Esophagus squamous epithelium (tissue), 5 donors: ENCODE results near the gene KIF5B. TPM values are rescaled to one million over a fixed set of nuclear protein-coding genes. Genes with fewer than 3 reads are reported as not detected.
"Not testable (repeated sequence)": the region's sequence is repeated elsewhere in the genome, so short reads cannot be mapped to it uniquely, and the experiment has no call there.

Experiments used
- DNase-seq: peaks from one replicate; lab custom pipeline; 2025; lab: John Stamatoyannopoulos, UW
- H3K27ac ChIP-seq, 4 donors: fragments of 200-600 bp; sonication (generic); one replicate each; pipeline ENCODE4 v1.5.1; 2016 to 2019; ENCODE audit warnings: mild to moderate bottlenecking in 1 of 4
- H3K27me3 ChIP-seq, 4 donors: fragments of 200-600 bp; sonication (generic); 1 replicate in 3 of 4; 2 replicates in 1 of 4; pipeline versions ENCODE4 v1.5.1 to v1.6.0; 2017 to 2021; ENCODE audit warnings: antibody characterized with exemption in 1 of 4
- H3K36me3 ChIP-seq, 3 donors: fragments of 200-600 bp; sonication (generic); one replicate each; pipeline ENCODE4 v1.5.1; 2016 to 2019
- H3K4me1 ChIP-seq, 3 donors: fragments of 200-600 bp; sonication (generic); one replicate each; pipeline ENCODE4 v1.5.1; 2017 to 2019
- H3K4me3 ChIP-seq, 4 donors: fragments of 200-600 bp; sonication (generic); 1 replicate in 3 of 4; 2 replicates in 1 of 4; pipeline ENCODE4 v1.5.1; 2016 to 2019; ENCODE audit warnings: mild to moderate bottlenecking in 2 of 4, moderate library complexity in 1 of 4
- H3K9me3 ChIP-seq, 3 donors: fragments of 200-600 bp; sonication (generic); one replicate each; pipeline ENCODE4 v1.5.1; 2016 to 2019
- POLR2A ChIP-seq, 4 donors: fragments of 450-650 bp; IDR thresholded peaks; one replicate each; pipeline ENCODE4 v1.6.1; 2017; ENCODE audit warnings: antibody characterized with exemption in 4 of 4, mild to moderate bottlenecking in 4 of 4, moderate library complexity in 3 of 4
- WGBS, 2 donors: methylation state at CpG; one replicate each; pipeline ENCODE4 v1.1.5; 2018; 5-methylcytosine and 5-hydroxymethylcytosine counted together
- intact Hi-C: fragments of 100-400 bp; cut with DNase I; formaldehyde crosslinking; loops from one replicate; pipeline ENCODE4 v1.15.0; 2022
- total RNA-seq, 4 donors: library from RNA; depleted of rRNA; stranded (reverse); fragments of >200 nt; gene quantifications; one replicate each; pipeline ENCODE4 v1.1.0, GENCODE V29; 2016
- TF ChIP-seq, protein P1 (sequence below), 6 experiments: fragments of 450-650 bp in 4 of 6; fragments of 200-600 bp in 2 of 6; sonication (generic) in 2 of 6; IDR thresholded peaks; one replicate each; pipeline ENCODE4 v1.5.1; 2016 to 2019; ENCODE audit warnings: antibody characterized with exemption in 6 of 6, mild to moderate bottlenecking in 4 of 6, moderate library complexity in 4 of 6
- donor health status: DM: yes; HTN: yes; CAD: no.

Gene KIF5B
- total RNA-seq, 4 donors from 2014 or later: 58.3 to 104 (median 95.1) TPM

GRCh38 chr10:32070645-32071044, 14.4 kb upstream of the KIF5B start:
- Histone ChIP-seq H3K9me3 (no peaks in the 10 kb centered on the region), H3K36me3 (no peaks in the 10 kb centered on the region), H3K27ac (no peak overlapping the region), H3K4me3 (no peak overlapping the region), H3K4me1 (peaks cover 0 to 10% (median 0%) of the 10 kb centered on the region in 3 donors), H3K27me3 (no peaks in the 10 kb centered on the region)
- WGBS, 2 donors: 47 to 67% methylated on average over 2 of the region's 2 CpGs
- intact Hi-C loops: no loop called here
- no peak for TF ChIP-seq POLR2A (IDR thresholded peaks at IDR 0.05)
- TF ChIP-seq, protein P1, sequence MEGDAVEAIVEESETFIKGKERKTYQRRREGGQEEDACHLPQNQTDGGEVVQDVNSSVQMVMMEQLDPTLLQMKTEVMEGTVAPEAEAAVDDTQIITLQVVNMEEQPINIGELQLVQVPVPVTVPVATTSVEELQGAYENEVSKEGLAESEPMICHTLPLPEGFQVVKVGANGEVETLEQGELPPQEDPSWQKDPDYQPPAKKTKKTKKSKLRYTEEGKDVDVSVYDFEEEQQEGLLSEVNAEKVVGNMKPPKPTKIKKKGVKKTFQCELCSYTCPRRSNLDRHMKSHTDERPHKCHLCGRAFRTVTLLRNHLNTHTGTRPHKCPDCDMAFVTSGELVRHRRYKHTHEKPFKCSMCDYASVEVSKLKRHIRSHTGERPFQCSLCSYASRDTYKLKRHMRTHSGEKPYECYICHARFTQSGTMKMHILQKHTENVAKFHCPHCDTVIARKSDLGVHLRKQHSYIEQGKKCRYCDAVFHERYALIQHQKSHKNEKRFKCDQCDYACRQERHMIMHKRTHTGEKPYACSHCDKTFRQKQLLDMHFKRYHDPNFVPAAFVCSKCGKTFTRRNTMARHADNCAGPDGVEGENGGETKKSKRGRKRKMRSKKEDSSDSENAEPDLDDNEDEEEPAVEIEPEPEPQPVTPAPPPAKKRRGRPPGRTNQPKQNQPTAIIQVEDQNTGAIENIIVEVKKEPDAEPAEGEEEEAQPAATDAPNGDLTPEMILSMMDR (IDR thresholded peaks at IDR 0.05): no peak
- DNase-seq: no peak

DNA sequence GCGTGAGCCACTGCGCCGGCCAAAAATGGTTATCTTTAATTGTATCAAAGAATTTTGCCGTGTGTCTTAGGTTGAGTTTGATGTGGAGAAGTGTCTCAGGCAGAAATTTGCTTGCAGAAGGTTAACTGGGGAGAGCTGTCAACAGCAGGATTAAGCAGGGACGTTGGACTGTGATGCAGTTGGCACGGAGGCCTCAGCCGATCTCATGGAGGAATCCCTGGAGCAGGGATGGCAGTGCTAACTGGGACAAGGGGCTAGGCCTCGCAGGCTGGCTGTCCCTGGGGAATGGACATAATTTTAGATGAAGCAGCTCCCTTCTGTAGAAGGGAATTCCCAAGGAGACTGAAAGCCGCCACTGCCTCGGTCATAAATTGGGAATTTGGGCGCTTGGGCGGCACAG, 12.3 kb upstream of the KIF5B start:
- Histone ChIP-seq H3K27ac (no peak overlapping the region), H3K4me1 (peaks cover 0 to 10% (median 0%) of the 10 kb centered on the region in 3 donors), H3K27me3 (no peaks in the 10 kb centered on the region), H3K36me3 (no peaks in the 10 kb centered on the region), H3K4me3 (no peak overlapping the region), H3K9me3 (no peaks in the 10 kb centered on the region)
- 72 to 88% methylated on average over 5 to 10 of the region's 12 CpGs for WGBS, 2 donors
- TF ChIP-seq, protein P1 (IDR thresholded peaks at IDR 0.05): no peak
- no peak for TF ChIP-seq POLR2A (IDR thresholded peaks at IDR 0.05)
- intact Hi-C loops: no loop called here
- no peak for DNase-seq

GRCh38 chr10:32067931-32068330, 11.7 kb upstream of the KIF5B start:
- WGBS, 2 donors: 77 to 84% methylated on average over 4 to 5 of the region's 5 CpGs
- intact Hi-C loops: not testable (repeated sequence)

GRCh38 chr10:32065856-32066255, 9.6 kb upstream of the KIF5B start:
- intact Hi-C loops: no loop called here
- Histone ChIP-seq H3K9me3 (no peaks in the 10 kb centered on the region), H3K36me3 (no peaks in the 10 kb centered on the region), H3K4me3 (no peak overlapping the region), H3K27ac (no peak overlapping the region), H3K27me3 (no peaks in the 10 kb centered on the region), H3K4me1 (peaks cover 0 to 7% (median 0%) of the 10 kb centered on the region in 3 donors)
- no peak for TF ChIP-seq POLR2A (IDR thresholded peaks at IDR 0.05)
- TF ChIP-seq, protein P1 (IDR thresholded peaks at IDR 0.05): no peak
- 40 to 43% methylated on average over 4 of the region's 4 CpGs for WGBS, 2 donors
- DNase-seq: no peak

More at GRCh38 chr10:32067931-32068330, 11.7 kb upstream of the KIF5B start:
- H3K4me1 ChIP-seq, H3K9me3 ChIP-seq, H3K36me3 ChIP-seq, H3K27me3 ChIP-seq, DNase-seq, H3K4me3 ChIP-seq, H3K27ac ChIP-seq: not testable (repeated sequence)

DNA sequence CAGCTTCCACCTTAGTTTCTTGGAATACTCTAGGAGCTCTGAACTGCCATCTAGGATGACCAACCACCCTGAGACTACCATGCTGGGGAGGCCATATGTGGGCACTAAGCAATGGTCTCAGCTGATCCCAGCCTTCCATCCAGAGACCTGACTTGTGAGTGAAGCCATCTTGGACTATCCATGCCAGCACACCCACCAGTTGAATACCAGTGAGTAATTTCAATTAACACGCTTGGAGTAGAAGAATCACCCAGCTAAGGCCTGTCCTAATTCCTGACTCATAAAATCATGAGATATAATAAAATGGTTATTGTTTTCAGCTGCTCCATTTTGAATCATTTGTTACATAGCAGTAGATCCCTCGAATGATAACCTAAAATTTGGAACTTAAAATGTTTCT, 5.2 kb upstream of the KIF5B start:
- WGBS, 2 donors: 69 to 71% methylated on average over 2 of the region's 2 CpGs
- peaks cover 0 to 13% (median 4%) of the 10 kb centered on the region in 3 donors for H3K4me1 ChIP-seq
- no peak for DNase-seq
- no peak overlapping the region for H3K4me3 ChIP-seq
- H3K27ac ChIP-seq: no peak overlapping the region
- no peak for TF ChIP-seq POLR2A (IDR thresholded peaks at IDR 0.05)
- TF ChIP-seq, protein P1 (IDR thresholded peaks at IDR 0.05): no peak
- H3K36me3 ChIP-seq: no peaks in the 10 kb centered on the region
- intact Hi-C loops: no loop called here
- no peaks in the 10 kb centered on the region for H3K9me3 ChIP-seq
- no peaks in the 10 kb centered on the region for H3K27me3 ChIP-seq

DNA sequence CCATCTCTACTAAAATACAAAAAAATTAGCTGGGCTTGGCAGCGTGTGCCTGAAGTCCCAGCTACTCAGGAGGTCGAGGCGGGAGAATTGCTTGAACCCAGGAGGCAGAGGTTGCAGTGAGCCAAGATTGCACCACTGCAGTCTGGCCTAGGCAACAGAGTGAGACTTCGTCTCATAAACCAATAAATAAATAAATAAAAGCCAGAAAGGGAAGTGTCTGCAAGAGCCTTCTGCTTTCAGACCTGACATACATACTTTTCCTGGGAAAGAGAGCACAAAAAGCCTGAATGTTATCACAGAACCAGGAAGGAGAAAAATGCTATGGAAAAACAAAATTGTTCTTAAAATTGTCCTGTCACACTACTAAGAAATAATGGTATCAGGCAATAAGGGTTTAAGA, 4.1 kb upstream of the KIF5B start:
- Histone ChIP-seq H3K9me3 (no peaks in the 10 kb centered on the region), H3K36me3 (no peaks in the 10 kb centered on the region), H3K27me3 (no peaks in the 10 kb centered on the region), H3K27ac (no peak overlapping the region), H3K4me1 (peaks cover 0 to 9% (median 4%) of the 10 kb centered on the region in 3 donors), H3K4me3 (no peak overlapping the region)
- intact Hi-C loops: no loop called here
- TF ChIP-seq, protein P1 (IDR thresholded peaks at IDR 0.05): no peak
- TF ChIP-seq POLR2A (IDR thresholded peaks at IDR 0.05): no peak
- no peak for DNase-seq
- 88 to 91% methylated on average over 1 to 4 of the region's 4 CpGs for WGBS, 2 donors
